NCI-H2196 treated with DMSO at 0.1 percent for 48 hours (cell line): ENCODE data around the gene CDK5RAP1.
"Not testable (repeated sequence)": the region's sequence is repeated elsewhere in the genome, so short reads cannot be mapped to it uniquely, and the experiment has no call there.

Experiments
- DNase-seq: peaks from one replicate; lab custom pipeline; 2025; ENCODE audit not compliant: unreplicated experiment; lab: John Stamatoyannopoulos, UW

CDK5RAP1 gene

GRCh38 chr20:33401184-33401920, at the start of gene CDK5RAP1:
TSS of gene CDK5RAP1 (minus strand) at chr20:33401519. CDS start at chr20:33397064, 4,455 bp downstream.
- peak; percentile 70 for DNase-seq

GRCh38 chr20:33450867-33451266, 49.5 kb upstream of the CDK5RAP1 start:
- no peak for DNase-seq

- no peak for DNase-seq
Observed at GRCh38 chr20:33445881-33446625, 44.7 kb upstream of the CDK5RAP1 start.

GRCh38 chr20:33444797-33445560, 43.7 kb upstream of the CDK5RAP1 start:
- no peak for DNase-seq

DNA sequence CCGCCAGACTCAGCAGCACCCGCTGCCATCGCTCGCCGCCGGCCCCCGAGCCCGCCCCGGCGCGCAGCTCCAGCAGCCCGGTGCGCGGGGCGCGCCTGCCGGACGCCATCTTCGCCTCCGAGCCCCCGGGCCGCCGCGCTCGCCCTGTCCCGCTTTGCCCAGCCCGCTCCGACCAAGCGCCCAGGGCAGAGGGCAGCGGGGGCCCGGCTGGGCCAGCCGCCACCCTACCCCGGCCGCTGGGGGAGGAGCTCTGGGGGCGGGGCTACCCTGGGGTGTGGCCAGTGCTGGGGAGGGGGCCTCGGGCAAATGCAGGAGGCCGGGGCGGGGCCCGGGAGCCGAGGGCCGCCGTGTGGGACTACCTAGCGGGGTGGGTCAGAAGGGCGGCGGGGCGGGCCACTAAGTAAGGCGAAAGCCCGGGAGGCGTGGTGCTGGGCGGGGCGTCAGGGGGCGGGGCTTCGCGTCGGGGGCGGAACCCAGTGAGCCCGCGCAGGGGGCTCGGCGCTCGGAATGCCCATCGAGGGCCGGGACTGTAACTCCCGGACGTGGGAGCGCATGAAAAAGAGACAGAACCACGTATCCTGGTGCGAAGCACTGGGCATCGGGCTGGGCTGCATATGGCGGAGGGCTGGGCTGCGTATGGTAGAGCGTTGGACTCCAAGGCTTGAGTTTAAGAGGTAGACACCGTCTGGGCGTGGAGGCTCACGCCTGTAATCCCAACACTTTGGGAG, 42.4 kb upstream of the CDK5RAP1 start, which contains the start of gene SNTA1:
SNTA1 (minus strand) TSS at position 252 of the 728 bp plus-strand sequence; CDS start at position 109, 143 bp downstream.
- peak; percentile 83 for DNase-seq

- DNase-seq = no peak
Observed at GRCh38 chr20:33443006-33443511, 41.7 kb upstream of the CDK5RAP1 start.

DNA sequence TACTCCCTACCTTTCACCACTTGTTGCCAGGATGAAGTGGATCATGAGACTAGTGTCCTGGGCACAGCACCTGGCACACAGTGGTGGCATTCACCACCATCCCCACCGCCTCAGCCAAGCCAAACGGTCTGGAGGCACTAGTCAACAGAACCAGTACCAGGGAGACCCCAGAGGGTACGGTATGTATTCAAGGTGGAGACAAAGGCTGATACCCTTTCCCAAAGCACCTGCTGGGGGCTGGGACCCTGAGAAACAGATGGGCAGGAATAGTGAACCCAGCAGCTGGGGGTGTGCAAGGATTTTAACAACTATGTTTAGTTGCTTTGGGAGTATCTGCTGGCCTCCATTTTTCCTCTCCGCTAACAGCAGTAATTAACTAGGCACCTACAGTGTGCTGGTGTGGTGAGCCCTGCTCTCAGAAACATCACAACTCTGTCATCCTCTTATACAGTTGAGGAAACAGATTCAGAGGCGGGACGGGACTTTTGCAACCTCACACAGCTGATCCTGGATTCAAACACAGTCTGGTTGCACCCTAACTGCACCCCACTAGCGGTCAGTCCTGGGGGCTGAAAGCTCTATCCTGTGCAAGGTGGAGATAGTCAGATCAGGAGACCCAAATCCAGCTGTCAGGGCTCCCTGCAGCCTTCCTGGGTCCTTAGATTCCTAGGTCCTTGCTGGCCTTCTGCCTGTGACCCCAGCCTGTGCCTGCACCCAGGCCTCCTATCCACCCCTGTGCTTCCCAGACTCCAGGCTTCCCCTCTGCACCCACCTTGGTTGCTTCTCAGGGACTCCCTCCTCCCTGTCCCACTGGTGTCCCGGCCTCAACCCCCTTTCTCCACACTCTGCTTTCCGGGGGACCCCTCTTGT, 41.1 kb upstream of the CDK5RAP1 start:
- DNase-seq = no peak

DNA sequence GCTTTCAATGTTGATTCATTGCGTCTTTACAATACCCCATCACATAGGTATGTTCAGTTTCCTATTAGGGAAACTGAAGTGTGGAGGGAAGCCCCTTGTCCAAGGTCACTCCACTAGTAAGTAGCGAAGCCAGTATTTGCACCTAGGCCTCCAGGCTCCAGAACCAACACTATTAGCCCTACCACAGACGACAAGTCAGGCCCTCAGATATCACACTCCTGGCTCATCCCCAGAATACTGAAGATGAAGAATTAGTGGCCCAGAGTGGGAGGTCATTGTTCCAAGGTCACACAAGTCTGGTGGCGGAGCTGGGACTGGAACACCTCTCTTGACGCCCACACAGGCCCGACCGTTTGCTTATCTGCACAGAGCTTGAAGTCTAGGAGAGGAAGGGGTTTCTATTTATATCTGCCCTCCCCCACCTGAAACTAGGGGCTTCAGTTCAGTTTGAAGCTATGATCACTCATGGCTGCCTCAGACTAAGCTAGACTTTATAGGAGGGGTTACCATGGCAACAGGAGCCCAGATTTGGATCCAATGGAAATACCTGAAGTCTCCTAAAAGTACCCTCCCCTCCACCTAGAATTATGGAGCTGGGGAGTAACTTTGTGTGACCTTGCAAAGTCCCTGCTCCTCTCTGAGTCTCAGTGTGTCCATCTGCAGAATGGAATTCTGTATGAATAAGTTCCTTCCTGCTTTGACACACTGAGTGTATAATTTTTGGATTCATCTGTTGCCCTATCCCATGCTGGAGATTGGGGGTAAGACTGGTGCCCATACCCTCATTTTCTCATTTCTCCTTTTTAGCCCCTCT, 40.0 kb upstream of the CDK5RAP1 start:
- DNase-seq = no peak

GRCh38 chr20:33440562-33440961, 39.2 kb upstream of the CDK5RAP1 start:
- not testable (repeated sequence) for DNase-seq

DNA sequence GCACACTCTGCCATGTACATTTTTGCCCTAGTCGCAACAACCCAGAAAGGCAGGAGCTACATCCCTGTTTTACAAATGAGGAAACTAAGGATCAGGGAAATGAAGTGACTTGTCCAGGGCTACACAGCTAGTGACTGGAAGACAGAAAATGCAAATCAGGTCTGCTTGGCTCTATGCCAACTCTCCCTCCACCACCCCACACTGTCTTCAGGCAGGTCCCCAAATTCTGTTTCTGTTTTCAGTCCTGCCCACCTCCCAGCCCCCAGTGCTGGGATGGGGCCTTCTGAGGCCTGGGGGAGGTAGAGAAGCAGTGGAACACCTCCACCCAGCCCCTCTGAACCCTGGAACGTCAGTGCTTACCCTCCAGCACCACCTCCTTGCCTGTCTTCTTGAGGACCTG, 37.2 kb upstream of the CDK5RAP1 start:
- DNase-seq = no peak

- no peak for DNase-seq
Observed at GRCh38 chr20:33437141-33437911, 36.0 kb upstream of the CDK5RAP1 start.

DNA sequence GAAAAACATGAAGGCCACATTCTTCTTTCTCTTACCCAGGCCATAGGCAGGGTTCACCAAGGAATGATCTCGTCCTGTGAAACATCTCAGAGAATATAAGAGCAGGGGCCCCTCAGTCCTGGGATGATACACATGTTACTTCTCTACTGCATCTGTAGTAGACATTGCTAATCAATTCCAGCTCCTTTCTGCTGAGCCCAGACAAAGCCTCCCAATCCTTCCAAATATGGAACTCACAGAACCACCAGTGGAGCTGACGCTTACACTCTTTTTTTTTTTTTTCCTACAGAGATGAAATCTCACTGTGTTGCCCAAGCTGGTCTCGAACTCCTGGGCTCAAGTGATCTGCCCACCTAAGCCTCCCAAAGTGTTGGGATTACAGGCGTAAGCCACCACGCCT, 33.1 kb upstream of the CDK5RAP1 start:
- DNase-seq = no peak

- no peak for DNase-seq
Observed at GRCh38 chr20:33433465-33434234, 32.3 kb upstream of the CDK5RAP1 start.

DNA sequence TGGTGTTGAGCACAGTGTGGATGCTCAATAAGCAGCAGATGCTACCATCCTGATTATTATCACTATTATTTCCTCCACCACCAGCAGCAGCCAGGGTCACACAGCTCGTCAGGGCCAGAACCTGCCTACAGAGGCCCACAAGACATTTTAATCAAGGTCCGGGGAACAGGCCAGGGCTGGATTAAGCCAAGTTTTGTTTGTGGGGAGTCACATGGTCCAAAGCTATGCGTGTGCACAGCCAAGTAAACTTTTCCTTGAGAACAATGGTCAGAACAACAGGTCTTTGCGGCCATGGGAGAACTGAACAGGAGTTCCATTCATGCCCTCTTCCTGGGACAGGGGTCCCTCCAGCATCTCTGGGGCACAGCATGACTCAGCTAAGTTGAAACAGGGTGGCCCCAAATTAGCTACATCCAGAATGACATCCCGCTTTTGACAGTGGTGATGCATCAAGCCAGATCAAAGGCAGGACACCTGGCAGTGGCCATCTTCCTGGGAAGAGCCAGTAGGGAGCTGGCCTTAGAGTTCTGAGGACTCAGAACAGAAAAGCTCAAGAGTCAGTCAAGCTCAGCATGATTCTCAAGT, 30.6 kb upstream of the CDK5RAP1 start:
- no peak for DNase-seq

DNA sequence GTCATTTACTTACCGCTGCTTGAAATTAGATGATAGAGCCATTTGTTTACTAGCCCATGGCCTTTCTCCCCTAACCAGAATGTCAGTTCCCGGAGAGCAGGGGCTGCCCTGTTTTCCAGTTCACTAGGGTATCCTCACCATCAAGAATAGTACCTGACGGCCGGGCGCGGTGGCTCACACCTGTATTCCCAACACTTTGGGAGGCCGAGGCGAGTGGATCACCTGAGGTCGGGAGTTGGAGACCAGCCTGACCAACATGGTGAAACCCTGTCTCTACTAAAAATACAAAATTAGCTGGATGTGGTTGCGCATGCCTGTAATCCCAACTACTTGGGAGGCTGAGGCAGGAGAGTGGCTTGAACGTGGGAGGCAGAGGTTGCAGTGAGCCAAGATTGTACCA, 22.6 kb upstream of the CDK5RAP1 start:
- not testable (repeated sequence) for DNase-seq

DNA sequence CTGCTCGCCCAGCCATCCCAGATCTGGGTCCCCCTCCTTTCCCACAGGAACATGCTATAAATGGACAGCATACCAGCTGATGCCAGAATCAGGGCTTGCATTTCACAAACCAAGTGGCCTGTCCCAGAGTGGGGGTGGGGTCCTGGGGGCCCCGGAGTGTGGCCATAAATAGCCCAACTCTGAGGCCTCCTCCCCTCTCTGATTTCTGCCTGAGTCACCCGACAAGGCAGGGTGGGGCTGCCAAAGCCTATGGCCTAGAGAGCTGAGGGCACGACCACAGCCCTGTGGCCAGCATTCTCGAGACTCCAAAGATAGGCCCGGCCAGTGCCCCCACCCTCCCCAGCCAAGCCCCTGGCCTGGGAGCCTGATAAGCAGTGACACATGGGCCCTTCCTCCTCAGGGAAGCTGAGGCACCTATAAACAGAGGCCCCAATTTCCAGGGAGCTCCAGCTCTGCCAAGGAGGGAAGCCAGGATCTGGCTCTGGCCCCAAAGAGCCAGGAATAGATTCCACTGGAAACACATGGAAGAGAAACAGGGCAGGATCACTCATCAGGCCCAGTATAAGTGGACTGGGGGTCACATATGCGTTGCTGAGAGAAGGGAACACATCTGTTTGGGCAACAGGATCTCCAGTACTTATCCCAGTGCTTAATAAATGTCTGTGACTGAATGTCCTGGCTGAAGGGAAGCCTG, 22.0 kb upstream of the CDK5RAP1 start:
- no peak for DNase-seq
